ENCODE data around the gene AHCYL1.
"Not testable (repeated sequence)": the region's sequence is repeated elsewhere in the genome, so short reads cannot be mapped to it uniquely, and the experiment has no call there.

Gene AHCYL1

GRCh38 chr1:110002695-110003094, 18.1 kb downstream of the AHCYL1 start:
- DNase-seq, result no peak

- no peak for DNase-seq
Observed at GRCh38 chr1:110003747-110004428, 19.3 kb downstream of the AHCYL1 start.

GRCh38 chr1:110004583-110004982, 20.0 kb downstream of the AHCYL1 start:
- DNase-seq, result no peak

GRCh38 chr1:110005971-110006370, 21.4 kb downstream of the AHCYL1 start:
- no peak for DNase-seq

GRCh38 chr1:110006516-110006915, 22.0 kb downstream of the AHCYL1 start:
- no peak for DNase-seq

GRCh38 chr1:110007046-110007830, 22.7 kb downstream of the AHCYL1 start:
- DNase-seq, result no peak

- DNase-seq, result no peak
Observed at GRCh38 chr1:110008971-110009565, 24.5 kb downstream of the AHCYL1 start.

GRCh38 chr1:110011527-110012041, 27.0 kb downstream of the AHCYL1 start:
- peak; percentile 62 for DNase-seq

- DNase-seq, result no peak
Observed at GRCh38 chr1:110012100-110012780, 27.7 kb downstream of the AHCYL1 start.

GRCh38 chr1:110017792-110018191, 33.2 kb downstream of the AHCYL1 start:
- no peak for DNase-seq

GRCh38 chr1:110018396-110018795, 33.8 kb downstream of the AHCYL1 start:
- no peak for DNase-seq

GRCh38 chr1:110019770-110020169, 35.2 kb downstream of the AHCYL1 start:
- DNase-seq, result no peak

- no peak for DNase-seq
Observed at GRCh38 chr1:110021285-110021684, 36.7 kb downstream of the AHCYL1 start.

- no peak for DNase-seq
Observed at GRCh38 chr1:110024613-110025012, 40.0 kb downstream of the AHCYL1 start.

- not testable (repeated sequence) for DNase-seq
Observed at GRCh38 chr1:110030687-110031086, 46.1 kb downstream of the AHCYL1 start.

GRCh38 chr1:110032327-110032726, 47.8 kb downstream of the AHCYL1 start:
- DNase-seq, result no peak

- no peak for DNase-seq
Observed at GRCh38 chr1:110033421-110033820, 48.9 kb downstream of the AHCYL1 start.

GRCh38 chr1:110034040-110034450, 49.5 kb downstream of the AHCYL1 start:
- no peak for DNase-seq

GRCh38 chr1:110034451-110035235, 50.1 kb downstream of the AHCYL1 start, which contains the start of gene STRIP1:
Gene STRIP1, plus strand, starts transcription at chr1:110034624. Its CDS starts 14 bp downstream, at chr1:110034638.
- DNase-seq, result peak; percentile 97

- no peak for DNase-seq
Observed at GRCh38 chr1:110035236-110035752, 50.7 kb downstream of the AHCYL1 start.

- no peak for DNase-seq
Observed at GRCh38 chr1:110038271-110038670, 53.7 kb downstream of the AHCYL1 start.

- no peak for DNase-seq
Observed at GRCh38 chr1:110039641-110040040, 55.1 kb downstream of the AHCYL1 start.

Measured in CD4-positive, alpha-beta T cell treated with Interleukin-21 for 1 hour (primary cell).